OCI-LY1 (cell line): ENCODE results near the gene APLP2.

Experiments
- H2AFZ ChIP-seq: fragments of 200-600 bp; sonication (generic), shearing (Covaris generic); 2 replicates; pipeline ENCODE4 v1.6.0; 2014; ENCODE audit warnings: antibody characterized with exemption, mild to moderate bottlenecking, low read length
- H3F3A ChIP-seq: fragments of 200-600 bp; sonication (generic), shearing (Covaris generic); 2 replicates; pipeline ENCODE4 v1.6.0; 2014; ENCODE audit warnings: mild to moderate bottlenecking, antibody characterized with exemption, low read length, moderate library complexity; ENCODE audit not compliant: insufficient read depth
- H3K27ac ChIP-seq: fragments of 200-600 bp; sonication (generic); 2 replicates; pipeline ENCODE4 v1.5.1; 2014; ENCODE audit warnings: low read length, mixed run types, mild to moderate bottlenecking, low read depth; ENCODE audit not compliant: poor library complexity, severe bottlenecking
- H3K27me3 ChIP-seq: fragments of 200-600 bp; sonication (generic); 2 replicates; pipeline ENCODE4 v1.6.0; 2014; ENCODE audit warnings: antibody characterized with exemption, mild to moderate bottlenecking, low read length, moderate library complexity; ENCODE audit not compliant: insufficient read depth
- H3K36me3 ChIP-seq: fragments of 200-600 bp; sonication (generic); 2 replicates; pipeline ENCODE4 v1.6.1; 2014; ENCODE audit warnings: mild to moderate bottlenecking, antibody characterized with exemption, low read length, moderate library complexity, mixed read lengths; ENCODE audit not compliant: insufficient read depth
- H3K4me1 ChIP-seq: fragments of 200-600 bp; sonication (generic); 2 replicates; pipeline ENCODE4 v1.5.1; 2014; ENCODE audit warnings: mild to moderate bottlenecking, low read length, moderate library complexity; ENCODE audit not compliant: insufficient read depth, severe bottlenecking
- H3K4me2 ChIP-seq: fragments of 200-600 bp; sonication (generic), shearing (Covaris generic); 2 replicates; pipeline ENCODE4 v1.6.1; 2014; ENCODE audit warnings: low read length
- H3K4me3 ChIP-seq: fragments of 200-600 bp; sonication (generic); 2 replicates; pipeline ENCODE4 v1.5.1; 2014; ENCODE audit warnings: low read length, low read depth, mild to moderate bottlenecking, mixed read lengths; ENCODE audit not compliant: poor library complexity, severe bottlenecking
- H3K79me2 ChIP-seq: fragments of 200-600 bp; shearing (Covaris generic); 2 replicates; pipeline ENCODE4 v1.6.1; 2016; ENCODE audit warnings: mixed run types, low read length, mixed read lengths; ENCODE audit not compliant: insufficient read depth
- H3K9ac ChIP-seq: fragments of 200-600 bp; sonication (generic), shearing (Covaris generic); 2 replicates; pipeline ENCODE4 v1.6.1; 2014; ENCODE audit warnings: mild to moderate bottlenecking, low read length, mixed read lengths
- H3K9me2 ChIP-seq: fragments of 200-600 bp; sonication (generic), shearing (Covaris generic); 2 replicates; pipeline ENCODE4 v1.6.1; 2014; ENCODE audit warnings: low read depth, mild to moderate bottlenecking, low read length, mixed read lengths
- H3K9me3 ChIP-seq: fragments of 200-600 bp; shearing (Covaris generic); 2 replicates; pipeline ENCODE4 v1.6.1; 2014; ENCODE audit warnings: low read length, mixed read lengths
- H4K20me1 ChIP-seq: fragments of 200-600 bp; sonication (generic), shearing (Covaris generic); 2 replicates; pipeline ENCODE4 v1.6.0; 2016; ENCODE audit warnings: mild to moderate bottlenecking, low read length; ENCODE audit not compliant: insufficient read depth
- CTCF ChIP-seq: fragments of 200-600 bp; sonication (generic), shearing (Covaris generic); IDR thresholded peaks from 2 replicates; pipeline ENCODE4 v1.5.1; 2017; ENCODE audit warnings: mild to moderate bottlenecking, antibody characterized with exemption, low read length, moderate library complexity, mixed read lengths
- EZH2 ChIP-seq: fragments of 200-600 bp; sonication (generic), shearing (Covaris generic); IDR thresholded peaks from 2 replicates; pipeline ENCODE4 v1.8.0; 2017; ENCODE audit warnings: borderline replicate concordance, mixed run types, mild to moderate bottlenecking, antibody characterized with exemption, low read length, moderate library complexity, mixed read lengths

The APLP2 gene

GRCh38 chr11:130097285-130097684, 27.6 kb downstream of the APLP2 start:
- no peak overlapping the region for H2AFZ ChIP-seq
- H3K79me2 ChIP-seq: peaks cover 76% of the 10 kb centered on the region

GRCh38 chr11:130099356-130099755, 29.7 kb downstream of the APLP2 start:
- Histone ChIP-seq H3K4me2 (no peak overlapping the region), H3K9ac (no peak overlapping the region), H3K79me2 (peaks cover 95% of the 10 kb centered on the region), H2AFZ (no peak overlapping the region), H3K9me2 (no peaks in the 10 kb centered on the region), H3K27me3 (no peaks in the 10 kb centered on the region), H3K9me3 (no peaks in the 10 kb centered on the region), H3F3A (no peaks in the 10 kb centered on the region), H3K4me1 (peaks cover 29% of the 10 kb centered on the region), H3K27ac (no peak overlapping the region), H3K4me3 (no peak overlapping the region), H3K36me3 (no peaks in the 10 kb centered on the region), H4K20me1 (no peaks in the 10 kb centered on the region)
- TF ChIP-seq CTCF: no peak
- no peak for TF ChIP-seq EZH2

More at GRCh38 chr11:130097285-130097684, 27.6 kb downstream of the APLP2 start:
- Histone ChIP-seq H3K4me3 (no peak overlapping the region), H3K9me2 (no peaks in the 10 kb centered on the region), H4K20me1 (no peaks in the 10 kb centered on the region), H3K9ac (no peak overlapping the region), H3K27ac (no peak overlapping the region), H3K4me2 (no peak overlapping the region), H3F3A (no peaks in the 10 kb centered on the region), H3K9me3 (no peaks in the 10 kb centered on the region), H3K4me1 (peaks cover 29% of the 10 kb centered on the region), H3K36me3 (no peaks in the 10 kb centered on the region), H3K27me3 (no peaks in the 10 kb centered on the region)
- no peak for TF ChIP-seq EZH2
- no peak for TF ChIP-seq CTCF

- Histone ChIP-seq H3K36me3 (no peaks in the 10 kb centered on the region), H3K9me2 (no peaks in the 10 kb centered on the region), H3K9me3 (no peaks in the 10 kb centered on the region), H3K9ac (no peak overlapping the region), H3K79me2 (peaks cover 95% of the 10 kb centered on the region), H3K27ac (no peak overlapping the region), H4K20me1 (no peaks in the 10 kb centered on the region), H3K27me3 (no peaks in the 10 kb centered on the region), H2AFZ (no peak overlapping the region), H3K4me3 (no peak overlapping the region), H3F3A (no peaks in the 10 kb centered on the region), H3K4me1 (peaks cover 19% of the 10 kb centered on the region), H3K4me2 (no peak overlapping the region)
- TF ChIP-seq EZH2 (no peak), CTCF (no peak)
Observed at GRCh38 chr11:130100381-130101095, 30.8 kb downstream of the APLP2 start.
